ENCODE measurements around the gene HDAC4.

The HDAC4 gene

GRCh38 chr2:239396881-239397681 is 3.7 kb downstream of the HDAC4 start:
- H3K27ac ChIP-seq (ENCODE audit: low read length), result no peak overlapping the region
- H3K36me3 ChIP-seq (ENCODE audit: control insufficient read depth, insufficient read depth, low read length), result no peaks in the 10 kb centered on the region
- H3K4me3 ChIP-seq (ENCODE audit: low read length), result no peak overlapping the region
- no peaks in the 10 kb centered on the region for H3K27me3 ChIP-seq (ENCODE audit: control insufficient read depth, insufficient read depth, low read length)
- no peaks in the 10 kb centered on the region for H3K9me3 ChIP-seq (ENCODE audit: control insufficient read depth, insufficient read depth, low read length)
- H3K4me1 ChIP-seq (ENCODE audit: control insufficient read depth, insufficient read depth, low read length), result peaks cover 5% of the 10 kb centered on the region
- WGBS (ENCODE audit: insufficient coverage, insufficient read length), result no CpG with 5 or more reads among the region's 19 CpGs
- no peak for DNase-seq (ENCODE audit: low read depth, low spot score)

GRCh38 chr2:239395524-239395923 is 5.3 kb downstream of the HDAC4 start:
- H3K4me1 ChIP-seq (ENCODE audit: control insufficient read depth, insufficient read depth, low read length), result peaks cover 8% of the 10 kb centered on the region
- no peaks in the 10 kb centered on the region for H3K9me3 ChIP-seq (ENCODE audit: control insufficient read depth, insufficient read depth, low read length)
- no peak overlapping the region for H3K27ac ChIP-seq (ENCODE audit: low read length)
- H3K4me3 ChIP-seq (ENCODE audit: low read length), result no peak overlapping the region
- H3K36me3 ChIP-seq (ENCODE audit: control insufficient read depth, insufficient read depth, low read length), result no peaks in the 10 kb centered on the region
- no CpG with 5 or more reads among the region's 6 CpGs for WGBS (ENCODE audit: insufficient coverage, insufficient read length)
- DNase-seq (ENCODE audit: low read depth, low spot score), result no peak
- H3K27me3 ChIP-seq (ENCODE audit: control insufficient read depth, insufficient read depth, low read length), result no peaks in the 10 kb centered on the region

DNA sequence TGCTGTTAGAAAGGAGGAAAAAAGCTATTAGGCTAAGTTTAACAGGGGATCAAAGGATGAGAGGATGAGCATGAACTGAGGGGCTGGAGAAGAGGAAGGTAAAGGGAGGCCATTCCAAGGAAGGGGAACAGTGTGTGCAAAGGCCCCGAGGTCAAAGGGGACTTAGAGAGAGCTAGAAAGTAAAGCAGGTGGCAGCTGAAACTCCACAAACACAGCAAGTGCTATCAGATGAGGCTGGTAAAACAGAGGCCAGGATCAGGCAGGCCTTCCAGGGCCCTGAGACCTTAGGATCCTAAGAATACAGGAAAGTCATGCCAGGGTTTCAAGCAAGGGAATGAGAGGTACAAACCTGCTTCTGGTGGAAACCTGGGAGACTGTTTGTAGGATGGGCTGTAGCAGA is 5.8 kb downstream of the HDAC4 start:
- no peak for DNase-seq (ENCODE audit: low read depth, low spot score)
- no peaks in the 10 kb centered on the region for H3K27me3 ChIP-seq (ENCODE audit: control insufficient read depth, insufficient read depth, low read length)
- H3K4me3 ChIP-seq (ENCODE audit: low read length), result no peak overlapping the region
- no peaks in the 10 kb centered on the region for H3K9me3 ChIP-seq (ENCODE audit: control insufficient read depth, insufficient read depth, low read length)
- no peaks in the 10 kb centered on the region for H3K36me3 ChIP-seq (ENCODE audit: control insufficient read depth, insufficient read depth, low read length)
- H3K4me1 ChIP-seq (ENCODE audit: control insufficient read depth, insufficient read depth, low read length), result peaks cover 8% of the 10 kb centered on the region
- WGBS (ENCODE audit: insufficient coverage, insufficient read length), result no CpG with 5 or more reads among the region's 1 CpG
- H3K27ac ChIP-seq (ENCODE audit: low read length), result no peak overlapping the region

GRCh38 chr2:239394346-239394945 is 6.4 kb downstream of the HDAC4 start:
- Histone ChIP-seq H3K36me3 (ENCODE audit: control insufficient read depth, insufficient read depth, low read length) (no peaks in the 10 kb centered on the region), H3K4me1 (ENCODE audit: control insufficient read depth, insufficient read depth, low read length) (peaks cover 8% of the 10 kb centered on the region), H3K27me3 (ENCODE audit: control insufficient read depth, insufficient read depth, low read length) (no peaks in the 10 kb centered on the region), H3K27ac (ENCODE audit: low read length) (no peak overlapping the region), H3K9me3 (ENCODE audit: control insufficient read depth, insufficient read depth, low read length) (no peaks in the 10 kb centered on the region), H3K4me3 (ENCODE audit: low read length) (no peak overlapping the region)
- DNase-seq (ENCODE audit: low read depth, low spot score), result no peak
- WGBS (ENCODE audit: insufficient coverage, insufficient read length), result no CpG with 5 or more reads among the region's 11 CpGs

DNA sequence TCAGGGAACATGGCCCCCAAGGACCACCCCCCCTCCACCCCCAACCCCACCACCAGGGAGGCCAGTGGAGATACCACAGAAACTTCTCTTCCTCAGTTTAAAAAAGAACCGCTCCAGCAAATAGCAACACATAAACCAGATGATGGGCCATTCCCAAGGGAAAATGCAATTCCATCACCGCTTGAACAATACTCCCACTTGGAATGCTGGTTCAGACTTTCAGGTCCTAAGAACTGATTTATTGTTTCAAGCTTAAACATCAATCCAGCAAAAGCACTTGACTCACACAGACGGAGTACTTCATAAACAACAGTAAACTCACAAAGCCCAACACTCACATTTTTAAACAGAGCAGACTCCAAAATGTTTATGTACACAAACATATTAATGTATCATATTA is 6.9 kb downstream of the HDAC4 start:
- H3K4me3 ChIP-seq (ENCODE audit: low read length), result no peak overlapping the region
- no peak for DNase-seq (ENCODE audit: low read depth, low spot score)
- no CpG with 5 or more reads among the region's 3 CpGs for WGBS (ENCODE audit: insufficient coverage, insufficient read length)
- H3K27ac ChIP-seq (ENCODE audit: low read length), result no peak overlapping the region
- no peaks in the 10 kb centered on the region for H3K27me3 ChIP-seq (ENCODE audit: control insufficient read depth, insufficient read depth, low read length)
- no peaks in the 10 kb centered on the region for H3K36me3 ChIP-seq (ENCODE audit: control insufficient read depth, insufficient read depth, low read length)
- H3K9me3 ChIP-seq (ENCODE audit: control insufficient read depth, insufficient read depth, low read length), result no peaks in the 10 kb centered on the region
- peaks cover 8% of the 10 kb centered on the region for H3K4me1 ChIP-seq (ENCODE audit: control insufficient read depth, insufficient read depth, low read length)

DNA sequence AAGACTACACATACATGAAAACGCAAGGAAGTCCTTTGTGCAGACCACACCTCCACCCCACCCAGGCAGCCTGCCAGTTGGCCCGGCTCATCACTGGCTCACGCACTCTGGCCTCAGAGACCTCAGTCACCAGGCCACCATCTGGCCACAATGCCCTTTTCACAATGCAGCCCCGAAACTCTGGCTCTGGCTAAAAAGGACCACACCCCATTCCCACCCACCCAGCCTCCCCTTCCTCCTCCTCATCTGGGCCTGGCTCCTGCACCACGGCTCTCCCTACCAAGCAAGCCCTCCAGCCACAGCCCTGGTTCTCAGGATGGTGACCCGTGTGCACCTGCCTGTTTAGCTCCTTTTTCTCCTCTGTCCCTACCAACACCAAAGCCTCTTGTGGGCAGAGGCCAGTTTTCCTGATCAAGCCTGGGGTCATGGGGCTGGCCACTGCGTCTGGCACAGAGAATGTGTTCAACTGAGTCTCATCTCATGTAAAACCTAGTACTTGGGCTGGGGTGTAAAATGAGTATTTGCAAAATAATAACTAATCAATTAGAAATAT is 7.4 kb downstream of the HDAC4 start:
- Histone ChIP-seq H3K4me1 (ENCODE audit: control insufficient read depth, insufficient read depth, low read length) (peaks cover 7% of the 10 kb centered on the region), H3K9me3 (ENCODE audit: control insufficient read depth, insufficient read depth, low read length) (no peaks in the 10 kb centered on the region), H3K27me3 (ENCODE audit: control insufficient read depth, insufficient read depth, low read length) (no peaks in the 10 kb centered on the region), H3K27ac (ENCODE audit: low read length) (no peak overlapping the region), H3K4me3 (ENCODE audit: low read length) (no peak overlapping the region), H3K36me3 (ENCODE audit: control insufficient read depth, insufficient read depth, low read length) (no peaks in the 10 kb centered on the region)
- no peak for DNase-seq (ENCODE audit: low read depth, low spot score)
- WGBS (ENCODE audit: insufficient coverage, insufficient read length), result no CpG with 5 or more reads among the region's 7 CpGs

DNA sequence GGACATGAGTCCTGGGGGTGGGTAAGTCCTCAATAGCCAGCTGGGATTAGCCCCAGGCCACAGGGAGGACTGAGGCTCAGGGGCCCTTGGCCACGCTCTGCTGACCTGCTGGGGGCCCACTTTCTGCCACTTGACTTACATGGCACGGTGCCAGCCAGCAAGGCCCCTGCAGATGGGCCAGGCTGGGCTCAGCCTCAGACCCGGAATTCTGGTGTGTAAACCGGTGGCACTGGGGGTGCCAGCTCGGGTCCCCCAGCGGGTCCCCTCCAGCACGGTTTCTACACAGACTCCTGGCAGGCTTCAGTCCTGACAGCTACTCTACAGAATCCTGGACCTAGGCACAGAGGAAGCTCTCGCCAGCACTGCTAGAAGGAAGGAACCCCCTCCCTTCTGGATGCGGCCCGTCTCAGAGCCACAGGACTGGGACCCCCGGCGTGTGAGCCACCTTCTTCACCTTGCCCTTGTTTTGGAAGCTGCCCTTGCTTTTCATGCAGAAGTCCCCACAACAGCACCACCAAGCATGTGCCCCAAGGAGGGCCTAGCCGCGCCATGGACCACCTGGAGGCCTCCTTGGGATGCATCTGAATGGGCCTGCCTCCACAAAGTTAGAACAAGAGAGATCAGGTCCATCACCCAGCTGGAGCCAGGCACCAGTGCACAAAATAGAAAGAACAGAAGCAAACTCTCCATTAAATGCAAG is 8.0 kb downstream of the HDAC4 start:
- Histone ChIP-seq H3K27ac (ENCODE audit: low read length) (no peak overlapping the region), H3K4me3 (ENCODE audit: low read length) (no peak overlapping the region), H3K9me3 (ENCODE audit: control insufficient read depth, insufficient read depth, low read length) (no peaks in the 10 kb centered on the region), H3K36me3 (ENCODE audit: control insufficient read depth, insufficient read depth, low read length) (no peaks in the 10 kb centered on the region), H3K27me3 (ENCODE audit: control insufficient read depth, insufficient read depth, low read length) (no peaks in the 10 kb centered on the region), H3K4me1 (ENCODE audit: control insufficient read depth, insufficient read depth, low read length) (peaks cover 6% of the 10 kb centered on the region)
- no CpG with 5 or more reads among the region's 14 CpGs for WGBS (ENCODE audit: insufficient coverage, insufficient read length)
- no peak for DNase-seq (ENCODE audit: low read depth, low spot score)

DNA sequence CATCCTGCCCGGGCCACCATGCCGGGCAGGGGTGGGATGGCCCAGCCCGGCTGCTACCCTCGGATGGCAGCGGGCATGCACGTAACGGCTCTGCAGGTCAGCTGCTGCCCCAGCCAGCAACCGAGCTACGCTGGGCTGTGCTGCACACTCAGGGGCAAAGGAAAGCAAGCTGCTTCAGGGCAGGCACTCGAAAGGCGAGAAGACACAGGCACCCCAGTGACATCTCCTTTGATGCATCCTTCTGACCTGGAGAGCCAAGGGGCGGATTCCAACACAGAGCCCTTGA is 8.8 kb downstream of the HDAC4 start:
- H3K27me3 ChIP-seq (ENCODE audit: control insufficient read depth, insufficient read depth, low read length), result no peaks in the 10 kb centered on the region
- WGBS (ENCODE audit: insufficient coverage, insufficient read length), result no CpG with 5 or more reads among the region's 12 CpGs
- DNase-seq (ENCODE audit: low read depth, low spot score), result no peak
- no peaks in the 10 kb centered on the region for H3K9me3 ChIP-seq (ENCODE audit: control insufficient read depth, insufficient read depth, low read length)
- no peaks in the 10 kb centered on the region for H3K36me3 ChIP-seq (ENCODE audit: control insufficient read depth, insufficient read depth, low read length)
- no peak overlapping the region for H3K4me3 ChIP-seq (ENCODE audit: low read length)
- peaks cover 6% of the 10 kb centered on the region for H3K4me1 ChIP-seq (ENCODE audit: control insufficient read depth, insufficient read depth, low read length)
- H3K27ac ChIP-seq (ENCODE audit: low read length), result no peak overlapping the region

DNA sequence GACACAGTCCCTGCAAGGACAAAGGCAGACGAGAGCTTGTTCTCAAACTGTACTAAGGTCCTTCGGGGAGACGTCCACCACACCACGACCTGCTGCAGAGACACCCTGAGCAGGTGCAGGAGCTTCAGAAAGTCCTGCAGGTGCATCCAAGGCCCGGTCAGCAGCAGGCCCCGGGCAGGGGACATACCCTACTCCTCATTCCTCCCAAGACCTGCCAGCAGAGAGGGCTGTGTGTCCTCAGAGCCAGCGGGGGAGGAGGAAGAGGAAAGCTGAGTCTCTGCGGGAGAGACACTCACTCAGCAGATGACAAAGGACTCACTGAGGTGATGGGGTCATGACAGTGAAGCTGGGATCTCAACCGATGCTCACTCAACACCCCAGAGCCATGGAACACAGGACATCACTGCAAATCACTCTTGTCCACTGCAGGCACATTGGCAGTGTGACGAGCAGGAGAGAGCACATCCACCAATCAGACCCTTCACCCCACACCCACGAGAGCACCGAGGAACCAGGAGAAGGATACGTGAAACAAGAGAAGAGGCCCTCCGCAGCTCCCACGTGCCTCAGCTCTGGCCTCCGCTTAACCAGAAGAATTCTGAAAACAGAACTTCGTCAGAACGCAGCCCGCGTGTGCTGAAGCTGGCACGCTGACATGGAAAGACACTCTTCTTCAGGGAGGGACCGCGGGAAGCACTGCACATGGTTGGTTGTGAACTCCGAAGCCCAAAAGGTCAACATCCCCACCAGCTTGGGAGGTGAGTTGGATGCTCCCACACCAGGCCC is 9.3 kb downstream of the HDAC4 start:
- no peak for DNase-seq (ENCODE audit: low read depth, low spot score)
- no peaks in the 10 kb centered on the region for H3K36me3 ChIP-seq (ENCODE audit: control insufficient read depth, insufficient read depth, low read length)
- no CpG with 5 or more reads among the region's 24 CpGs for WGBS (ENCODE audit: insufficient coverage, insufficient read length)
- H3K4me1 ChIP-seq (ENCODE audit: control insufficient read depth, insufficient read depth, low read length), result peaks cover 6% of the 10 kb centered on the region
- H3K27me3 ChIP-seq (ENCODE audit: control insufficient read depth, insufficient read depth, low read length), result no peaks in the 10 kb centered on the region
- no peak overlapping the region for H3K4me3 ChIP-seq (ENCODE audit: low read length)
- no peaks in the 10 kb centered on the region for H3K9me3 ChIP-seq (ENCODE audit: control insufficient read depth, insufficient read depth, low read length)
- no peak overlapping the region for H3K27ac ChIP-seq (ENCODE audit: low read length)

All from iPS DF 6.9 (cell line).